ENCODE measurements around the gene NINL. TPM values are rescaled to one million over a fixed set of nuclear protein-coding genes. Genes with fewer than 3 reads are reported as not detected.
A peak's percentile ranks its signal among the peaks of the same experiment; 100 is the strongest.

Gene NINL
- total RNA-seq, 4 donors from 2014 or later = 0.24 to 6.1 (median 0.88) TPM

- Histone ChIP-seq H3K36me3 (no peaks in the 10 kb centered on the region), H3K4me1 (peaks cover 6 to 7% of the 10 kb centered on the region in 2 donors), H3K27ac (no peak overlapping the region), H3K9me3 (no peaks in the 10 kb centered on the region), H3K27me3 (no peaks in the 10 kb centered on the region), H3K4me3 (peak overlapping the region; percentile 63 to 72 (median 68))
- TF ChIP-seq POLR2A (IDR thresholded peaks at IDR 0.05) (no peak), CTCF (IDR thresholded peaks at IDR 0.05 in 4 of 5, conservative IDR thresholded peaks at IDR 0.05 in 1 of 5) (no peak)
- intact Hi-C loops (cut with DNase I; ENCODE audit: low total_unique reads) (no loop called here), in situ Hi-C loops (cut with MboI; ENCODE audit: low sequenced_read_pairs in 4 of 4) (loop anchor here in 1 of 4 donors (5.0 kb wide), 1 partner anchor 416 kb away; the partner anchor contains the start of gene APMAP)
- DNase-seq = no peak
- ATAC-seq = no peak
Measured at GRCh38 chr20:25408170-25408547, 177.2 kb downstream of the NINL start.

- peak within 1 kb of the TSS in 1 of 4 donors; percentile 0 for H3K27ac ChIP-seq
- in situ Hi-C loops (cut with MboI; ENCODE audit: low sequenced_read_pairs in 4 of 4) (loop anchor here in 1 of 4 donors (5.0 kb wide), 1 partner anchor 415 kb away; the partner anchor contains the start of gene APMAP), intact Hi-C loops (cut with DNase I; ENCODE audit: low total_unique reads) (loop anchor here (1.0 kb wide), 1 partner anchor 18 kb away; no protein-coding TSS in a partner anchor)
Measured at GRCh38 chr20:25407311-25408169, 177.8 kb downstream of the NINL start, which contains the start of gene GINS1. Gene GINS1 (plus strand): TSS chr20:25407673. CDS start chr20:25407821, 148 bp downstream.

More at GRCh38 chr20:25407311-25408169, 177.8 kb downstream of the NINL start, which contains the start of gene GINS1:
- peak; percentile 80 to 84 for ATAC-seq
- peak within 1 kb of the TSS; percentile 63 to 72 (median 68) for H3K4me3 ChIP-seq
- peaks cover 6 to 7% of the 10 kb centered on the region in 2 donors for H3K4me1 ChIP-seq
- no peaks in the 10 kb centered on the region for H3K9me3 ChIP-seq
- no peaks in the 10 kb centered on the region for H3K36me3 ChIP-seq
- peak; percentile 35 to 58 for DNase-seq
- TF ChIP-seq POLR2A (IDR thresholded peaks at IDR 0.05) (no peak), CTCF (IDR thresholded peaks at IDR 0.05 in 4 of 5, conservative IDR thresholded peaks at IDR 0.05 in 1 of 5) (no peak)
- H3K27me3 ChIP-seq = no peaks in the 10 kb centered on the region

Other genes starting within 250 kb of the NINL start
- 10 to 100 TPM; 11.9 to 18.4 (median 13.8) TPM for gene ABHD12, start 194.7 kb downstream of the NINL start, total RNA-seq
- gene GINS1, start 177.9 kb downstream of the NINL start, total RNA-seq = under 1 TPM in 2 of 4 donors, not detected in 2; 0.07 to 0.20 TPM
- 1 to 10 TPM; 1.5 to 3.6 (median 2.6) TPM for gene NANP, start 38.5 kb upstream of the NINL start, total RNA-seq
- 1 to 10 TPM; 7.1 to 9.4 (median 8.0) TPM for gene ZNF337, start 111.3 kb upstream of the NINL start, total RNA-seq

Measured in gastrocnemius medialis (tissue), 4 donors.